Adrenal gland (tissue), 12 donors: ENCODE data around the gene ARHGEF17. TPM values are rescaled to one million over a fixed set of nuclear protein-coding genes. Genes with fewer than 3 reads are reported as not detected.

Source experiments
- DNase-seq, 7 donors: peaks; one replicate each; pipeline ENCODE4 v3.0.0-alpha.2; 2019 to 2020
- H3K27ac ChIP-seq, 5 donors: fragments of 200-600 bp; sonication (generic) in 4 of 5; 1 replicate in 3 of 5; 2 replicates in 2 of 5; pipeline versions ENCODE4 v1.5.1 to v1.8.0; 2016 to 2020; ENCODE audit warnings: mild to moderate bottlenecking in 1 of 5
- H3K27me3 ChIP-seq: fragments of 200-600 bp; 2 replicates; pipeline ENCODE4 v1.8.0; 2021
- H3K36me3 ChIP-seq, 2 donors: fragments of 200-600 bp; replicated peaks in 1 of 2; 1 replicate in 1 of 2; 2 replicates in 1 of 2; pipeline versions ENCODE4 v1.5.1 to v1.8.0; 2018 to 2022
- H3K4me1 ChIP-seq, 2 donors: fragments of 200-600 bp; replicated peaks in 1 of 2; 1 replicate in 1 of 2; 2 replicates in 1 of 2; pipeline versions ENCODE4 v1.5.1 to v1.8.0; 2018 to 2021
- H3K4me3 ChIP-seq, 4 donors: fragments of 200-600 bp; sonication (generic) in 3 of 4; one replicate each; pipeline ENCODE4 v1.5.1; 2016 to 2018
- H3K9me3 ChIP-seq, 3 donors: fragments of 200-600 bp; sonication (generic) in 1 of 3; replicated peaks in 1 of 3; 1 replicate in 2 of 3; 2 replicates in 1 of 3; pipeline versions ENCODE4 v1.5.1 to v1.8.0; 2016 to 2021
- CTCF ChIP-seq, 6 experiments: fragments of 450-650 bp in 4 of 6; fragments of 200-600 bp in 2 of 6; sonication (generic) in 1 of 6; IDR thresholded peaks; 1 replicate in 5 of 6; 2 replicates in 1 of 6; pipeline versions ENCODE4 v1.5.1 to v1.8.0; 2016 to 2021; ENCODE audit warnings: antibody characterized with exemption in 6 of 6, mild to moderate bottlenecking in 2 of 6, moderate library complexity in 1 of 6
- POLR2A ChIP-seq, 2 donors: fragments of 450-650 bp; IDR thresholded peaks; one replicate each; pipeline ENCODE4 v1.6.1; 2017; ENCODE audit warnings: antibody characterized with exemption in 2 of 2, mild to moderate bottlenecking in 2 of 2, moderate library complexity in 1 of 2
- WGBS, 4 donors: extraction: QIAGEN DNeasy Blood & Tissue Kit in 2 of 4; methylation state at CpG; one replicate each; pipeline versions ENCODE4 v1.1.5 to v1.1.7; 2013 to 2017; 5-methylcytosine and 5-hydroxymethylcytosine counted together
- intact Hi-C, 2 donors: fragments of 100-400 bp; cut with DNase I; formaldehyde crosslinking; loops; one replicate each; pipeline versions ENCODE4 v1.14.1 to v1.15.0; 2022 to 2023
- polyA plus RNA-seq, 3 donors: library from polyadenylated mRNA; stranded (reverse); fragments of 200-250 nt in 2 of 3; fragments of 350-450 nt in 1 of 3; fragmentation: Illumina TruSeq in 1 of 3; extraction: RNeasy Lipid Tissue Mini Kit (QIAGEN cat#74804) in 1 of 3; gene quantifications; one replicate each; pipeline ENCODE4 v1.2.3, GENCODE V29; 2013 to 2014
- total RNA-seq, 9 donors: library from RNA; depleted of rRNA in 4 of 9; stranded (reverse); fragments of >200 nt in 4 of 9; fragments of 120-200 nt in 1 of 9; fragmentation: NEBNext Ultra II Directional in 1 of 9; extraction: Animal tissue kit (Norgen Biotek cat#: 25700) in 1 of 9; gene quantifications; one replicate each; pipeline versions ENCODE4 v1.1.0 to v1.2.4, GENCODE V29; 2013 to 2023
- donor health status: healthy with polysubstance abuse.
- donor health status: Bipolar disorder and iron deficiency.
- donor health status: DM: yes; HTN: yes; CAD: no.
- donor health status: DM: no; HTN: no; CAD: no.
- donor health status: DM: no; HTN: no; CAD: no.
- donor health status: DM: yes; HTN: yes; CAD: no.

ARHGEF17 gene
- total and polyA plus RNA-seq, 12 donors, result 8.1 to 48.2 (median 20.4) TPM

- intact Hi-C loops, result no loop called here
- no peaks in the 10 kb centered on the region for H3K9me3 ChIP-seq
- H3K4me3 ChIP-seq, result no peak overlapping the region
- WGBS, 4 donors, result 90 to 91% (median 90%) methylated on average over 4 of the region's 4 CpGs
- H3K27ac ChIP-seq, result peak overlapping the region in 2 of 5 donors; percentile 22 to 46
- no peak for DNase-seq
- peaks cover 0 to 6% of the 10 kb centered on the region in 2 donors for H3K36me3 ChIP-seq
- no peaks in the 10 kb centered on the region for H3K27me3 ChIP-seq
- peaks cover 0 to 33% of the 10 kb centered on the region in 2 donors for H3K4me1 ChIP-seq
- TF ChIP-seq POLR2A (IDR thresholded peaks at IDR 0.05) (no peak), CTCF (IDR thresholded peaks at IDR 0.05) (no peak)
These were observed 108.0 kb downstream of the ARHGEF17 start for GRCh38 chr11:73415854-73416615.

GRCh38 chr11:73416786-73417185 lies 108.7 kb downstream of the ARHGEF17 start:
- H3K4me1 ChIP-seq, result peaks cover 0 to 33% of the 10 kb centered on the region in 2 donors
- 84 to 99% (median 96%) methylated on average over 2 of the region's 2 CpGs for WGBS, 4 donors
- TF ChIP-seq CTCF (IDR thresholded peaks at IDR 0.05) (no peak), POLR2A (IDR thresholded peaks at IDR 0.05) (no peak)
- intact Hi-C loops, result no loop called here
- no peaks in the 10 kb centered on the region for H3K9me3 ChIP-seq
- H3K36me3 ChIP-seq, result peaks cover 0 to 6% of the 10 kb centered on the region in 2 donors
- H3K27ac ChIP-seq, result no peak overlapping the region
- H3K27me3 ChIP-seq, result no peaks in the 10 kb centered on the region
- H3K4me3 ChIP-seq, result no peak overlapping the region
- no peak for DNase-seq

Other genes starting within 250 kb of the ARHGEF17 start
- 10 to 100 TPM; 20.7 to 67.2 (median 34.9) TPM for gene FCHSD2, start 166.0 kb upstream of the ARHGEF17 start, total RNA-seq
- gene FCHSD2, start 166.0 kb upstream of the ARHGEF17 start, polyA plus RNA-seq, result 10 to 100 TPM; 14.6 to 39.1 (median 21.3) TPM
- 10 to 100 TPM in 1 of 9 donors, 1 to 10 TPM in 8; 1.8 to 51.6 (median 8.3) TPM for gene P2RY2, start 90.0 kb upstream of the ARHGEF17 start, total RNA-seq
- gene P2RY2, start 90.0 kb upstream of the ARHGEF17 start, polyA plus RNA-seq, result 1 to 10 TPM; 1.3 to 8.7 (median 2.2) TPM
- gene P2RY6, start 35.9 kb upstream of the ARHGEF17 start, total RNA-seq, result 1 to 10 TPM in 8 of 9 donors, under 1 TPM in 1; 0.33 to 5.9 (median 4.2) TPM
- 1 to 10 TPM in 1 of 3 donors, under 1 TPM in 2; 0.75 to 2.3 (median 0.97) TPM for gene P2RY6, start 35.9 kb upstream of the ARHGEF17 start, polyA plus RNA-seq
- 1 to 10 TPM; 1.9 to 8.7 (median 5.9) TPM for gene RELT, start 68.1 kb downstream of the ARHGEF17 start, total RNA-seq
- 1 to 10 TPM in 2 of 3 donors, under 1 TPM in 1; 0.73 to 4.7 (median 2.3) TPM for gene RELT, start 68.1 kb downstream of the ARHGEF17 start, polyA plus RNA-seq